ENCODE results near the gene VPREB3. TPM values are rescaled to one million over a fixed set of nuclear protein-coding genes. Genes with fewer than 3 reads are reported as not detected.

VPREB3 gene
- total RNA-seq, 1 experiment from 2014 or later, result 2.4 TPM

DNA sequence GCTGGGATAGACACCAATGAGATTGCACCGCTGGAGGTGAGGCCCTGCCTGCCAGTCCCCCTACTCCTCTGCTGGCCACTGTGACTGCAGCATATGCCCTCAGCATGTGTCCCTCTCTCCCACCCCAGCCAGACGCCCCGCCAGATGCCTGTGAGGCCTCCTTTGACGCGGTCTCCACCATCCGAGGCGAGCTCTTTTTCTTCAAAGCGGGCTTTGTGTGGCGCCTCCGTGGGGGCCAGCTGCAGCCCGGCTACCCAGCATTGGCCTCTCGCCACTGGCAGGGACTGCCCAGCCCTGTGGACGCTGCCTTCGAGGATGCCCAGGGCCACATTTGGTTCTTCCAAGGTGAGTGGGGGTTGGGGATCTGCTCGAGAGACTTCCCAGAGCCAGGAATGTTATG is 26.8 kb upstream of the VPREB3 start:
- no peaks in the 10 kb centered on the region for H3K9me2 ChIP-seq (ENCODE audit: insufficient read depth)
- H3K27me3 ChIP-seq (ENCODE audit: insufficient read depth, low read length), result no peaks in the 10 kb centered on the region
- POLR2A ChIA-PET, result interaction anchor here (1.0 kb wide), 1 partner anchor 9 kb away, joined by 4 read pairs; the partner anchor contains the start of gene MMP11
- no peaks in the 10 kb centered on the region for H3K36me3 ChIP-seq (ENCODE audit: control insufficient read depth in 1 of 2, insufficient read depth in 2 of 2, low read length in 2 of 2)
- CTCF ChIA-PET, result no interaction called here
- H3K9me3 ChIP-seq (ENCODE audit: control insufficient read depth in 1 of 2, insufficient read depth in 1 of 2, low read depth in 1 of 2, low read length in 2 of 2), result no peaks in the 10 kb centered on the region
- H3K79me2 ChIP-seq (ENCODE audit: insufficient read depth, low read length), result no peaks in the 10 kb centered on the region
- RAD21 ChIA-PET (ENCODE audit: low non-redundant PET in 1 of 2, low total read pairs in 2 of 2, uncharacterized antibody in 2 of 2, unreplicated experiment in 2 of 2), result no interaction called here
- no peak overlapping the region; a peak in 1 of 4 replicates for H3K4me3 ChIP-seq (replicated peaks in 1 of 2; ENCODE audit: low read depth in 1 of 2, low read length in 2 of 2)
- H3K4me2 ChIP-seq (ENCODE audit: low read length), result peak overlapping the region; percentile 54
- H3K4me1 ChIP-seq (ENCODE audit: control insufficient read depth in 1 of 2, insufficient read depth in 2 of 2, low read length in 2 of 2), result peaks cover 17 to 32% of the 10 kb centered on the region in 2 experiments
- no peak for ATAC-seq
- intact Hi-C loops (cut with micrococcal nuclease), result no loop called here
- peak overlapping the region; percentile 39; the same call in 1 of the 2 replicates for H3K27ac ChIP-seq (ENCODE audit: low read depth, low read length)
- no peak for DNase-seq (ENCODE audit: low read depth, low spot score)
- no peak overlapping the region for H2AFZ ChIP-seq (ENCODE audit: low read depth, low read length, poor library complexity, severe bottlenecking)
- H4K20me1 ChIP-seq (ENCODE audit: insufficient read depth), result no peaks in the 10 kb centered on the region
- BruUV-seq (replicated peaks), result no TSS peak
- no peak for TF ChIP-seq MAX (IDR thresholded peaks at IDR 0.05)
- no peak for TF ChIP-seq ZNF274 (IDR thresholded peaks at IDR 0.05; ENCODE audit: low read depth, low read length)
- TF ChIP-seq FOSL1 (IDR thresholded peaks at IDR 0.05; ENCODE audit: low read depth), result no peak
- no peak for TF ChIP-seq JUND (IDR thresholded peaks at IDR 0.05)
- TF ChIP-seq POLR2AphosphoS5 (IDR thresholded peaks at IDR 0.05; ENCODE audit: low read depth, low read length), result no peak
- no peak for TF ChIP-seq POLR2A (IDR thresholded peaks at IDR 0.05; ENCODE audit: borderline replicate concordance, extremely low read depth, insufficient read depth, insufficient read length)
- no peak for TF ChIP-seq RAD21 (IDR thresholded peaks at IDR 0.05; ENCODE audit: low read depth)
- TF ChIP-seq, protein P1, sequence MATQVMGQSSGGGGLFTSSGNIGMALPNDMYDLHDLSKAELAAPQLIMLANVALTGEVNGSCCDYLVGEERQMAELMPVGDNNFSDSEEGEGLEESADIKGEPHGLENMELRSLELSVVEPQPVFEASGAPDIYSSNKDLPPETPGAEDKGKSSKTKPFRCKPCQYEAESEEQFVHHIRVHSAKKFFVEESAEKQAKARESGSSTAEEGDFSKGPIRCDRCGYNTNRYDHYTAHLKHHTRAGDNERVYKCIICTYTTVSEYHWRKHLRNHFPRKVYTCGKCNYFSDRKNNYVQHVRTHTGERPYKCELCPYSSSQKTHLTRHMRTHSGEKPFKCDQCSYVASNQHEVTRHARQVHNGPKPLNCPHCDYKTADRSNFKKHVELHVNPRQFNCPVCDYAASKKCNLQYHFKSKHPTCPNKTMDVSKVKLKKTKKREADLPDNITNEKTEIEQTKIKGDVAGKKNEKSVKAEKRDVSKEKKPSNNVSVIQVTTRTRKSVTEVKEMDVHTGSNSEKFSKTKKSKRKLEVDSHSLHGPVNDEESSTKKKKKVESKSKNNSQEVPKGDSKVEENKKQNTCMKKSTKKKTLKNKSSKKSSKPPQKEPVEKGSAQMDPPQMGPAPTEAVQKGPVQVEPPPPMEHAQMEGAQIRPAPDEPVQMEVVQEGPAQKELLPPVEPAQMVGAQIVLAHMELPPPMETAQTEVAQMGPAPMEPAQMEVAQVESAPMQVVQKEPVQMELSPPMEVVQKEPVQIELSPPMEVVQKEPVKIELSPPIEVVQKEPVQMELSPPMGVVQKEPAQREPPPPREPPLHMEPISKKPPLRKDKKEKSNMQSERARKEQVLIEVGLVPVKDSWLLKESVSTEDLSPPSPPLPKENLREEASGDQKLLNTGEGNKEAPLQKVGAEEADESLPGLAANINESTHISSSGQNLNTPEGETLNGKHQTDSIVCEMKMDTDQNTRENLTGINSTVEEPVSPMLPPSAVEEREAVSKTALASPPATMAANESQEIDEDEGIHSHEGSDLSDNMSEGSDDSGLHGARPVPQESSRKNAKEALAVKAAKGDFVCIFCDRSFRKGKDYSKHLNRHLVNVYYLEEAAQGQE (IDR thresholded peaks at IDR 0.05; ENCODE audit: low read depth), result no peak
- no peak for TF ChIP-seq SP1 (IDR thresholded peaks at IDR 0.05; ENCODE audit: low read depth)
- no peak for TF ChIP-seq EGR1 (IDR thresholded peaks at IDR 0.05; ENCODE audit: low read depth)
- TF ChIP-seq ELF1 (IDR thresholded peaks at IDR 0.05; ENCODE audit: borderline replicate concordance, low read depth), result no peak
- TF ChIP-seq CEBPB (IDR thresholded peaks at IDR 0.05; ENCODE audit: low read depth), result no peak
- TF ChIP-seq TCF7L2 (IDR thresholded peaks at IDR 0.05; ENCODE audit: borderline replicate concordance, extremely low read depth, insufficient read depth, insufficient read length), result no peak
- TF ChIP-seq EZH2 (IDR thresholded peaks at IDR 0.05), result no peak
- TF ChIP-seq, protein P2, sequence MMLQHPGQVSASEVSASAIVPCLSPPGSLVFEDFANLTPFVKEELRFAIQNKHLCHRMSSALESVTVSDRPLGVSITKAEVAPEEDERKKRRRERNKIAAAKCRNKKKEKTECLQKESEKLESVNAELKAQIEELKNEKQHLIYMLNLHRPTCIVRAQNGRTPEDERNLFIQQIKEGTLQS (IDR thresholded peaks at IDR 0.05), result no peak
- TF ChIP-seq ZFX (IDR thresholded peaks at IDR 0.05), result no peak
- H3K9ac ChIP-seq (ENCODE audit: low read length), result peak overlapping the region; percentile 31; the same call in 1 of the 2 replicates

Measured in HCT116 (cell line).